Activated gamma-delta T cell treated with Interleukin-2 at 50 U/mL for 16 hours (primary cell): ENCODE results near the gene CLEC16A.

Source experiments
- DNase-seq: peaks from one replicate; pipeline ENCODE4 v3.0.0-alpha.2; 2020

CLEC16A gene

DNA sequence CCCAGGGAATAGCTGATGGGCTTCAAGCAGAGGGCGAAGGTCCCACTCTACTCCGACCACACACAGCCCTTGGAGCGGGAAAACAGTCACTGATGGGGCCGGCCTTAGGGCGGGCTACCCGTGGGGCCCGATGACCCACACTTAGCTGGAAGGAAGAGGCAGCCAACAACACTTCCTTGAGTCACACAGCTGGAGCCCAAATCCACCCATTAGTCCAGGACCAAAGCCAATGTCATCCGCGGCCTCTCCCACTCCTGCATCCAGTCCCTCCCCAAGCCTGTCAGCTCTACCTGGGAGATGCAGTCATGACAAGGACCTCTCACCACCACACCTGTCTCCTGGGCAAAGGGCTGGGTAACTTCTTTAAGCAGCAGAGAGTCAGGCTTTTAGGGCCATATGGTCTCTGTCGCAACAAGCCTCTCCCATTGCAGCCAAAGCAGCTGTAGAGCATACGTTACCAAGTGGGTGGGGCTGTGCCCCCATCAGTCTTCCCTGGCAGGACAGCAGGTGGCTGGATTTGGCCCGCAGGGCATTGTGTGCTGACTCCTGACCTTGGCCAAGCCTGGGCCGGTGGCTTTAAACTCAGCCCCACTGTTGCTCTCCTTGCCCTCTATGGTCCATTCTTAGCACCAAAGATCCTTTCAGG is 200.9 kb downstream of the CLEC16A start:
- no peak for DNase-seq

DNA sequence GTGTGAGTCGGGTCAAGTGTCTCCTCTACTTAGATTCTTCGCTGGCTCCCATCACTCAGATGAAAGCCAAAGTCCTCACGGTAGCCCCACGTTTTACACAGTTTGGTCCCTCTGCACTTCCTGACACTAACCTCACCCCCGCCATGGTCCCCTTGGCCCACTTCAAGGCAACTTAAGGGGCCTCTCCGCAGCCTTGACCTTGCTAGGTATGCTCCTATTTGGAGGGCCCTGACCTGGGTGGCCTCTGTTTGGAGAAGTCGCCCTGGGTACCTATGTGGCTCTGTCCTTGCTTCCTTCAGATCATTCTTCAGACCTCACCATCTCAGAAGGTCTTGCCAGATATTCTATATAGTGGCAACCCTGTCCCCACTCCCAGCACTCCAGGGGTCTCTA is 201.5 kb downstream of the CLEC16A start:
- no peak for DNase-seq

DNA sequence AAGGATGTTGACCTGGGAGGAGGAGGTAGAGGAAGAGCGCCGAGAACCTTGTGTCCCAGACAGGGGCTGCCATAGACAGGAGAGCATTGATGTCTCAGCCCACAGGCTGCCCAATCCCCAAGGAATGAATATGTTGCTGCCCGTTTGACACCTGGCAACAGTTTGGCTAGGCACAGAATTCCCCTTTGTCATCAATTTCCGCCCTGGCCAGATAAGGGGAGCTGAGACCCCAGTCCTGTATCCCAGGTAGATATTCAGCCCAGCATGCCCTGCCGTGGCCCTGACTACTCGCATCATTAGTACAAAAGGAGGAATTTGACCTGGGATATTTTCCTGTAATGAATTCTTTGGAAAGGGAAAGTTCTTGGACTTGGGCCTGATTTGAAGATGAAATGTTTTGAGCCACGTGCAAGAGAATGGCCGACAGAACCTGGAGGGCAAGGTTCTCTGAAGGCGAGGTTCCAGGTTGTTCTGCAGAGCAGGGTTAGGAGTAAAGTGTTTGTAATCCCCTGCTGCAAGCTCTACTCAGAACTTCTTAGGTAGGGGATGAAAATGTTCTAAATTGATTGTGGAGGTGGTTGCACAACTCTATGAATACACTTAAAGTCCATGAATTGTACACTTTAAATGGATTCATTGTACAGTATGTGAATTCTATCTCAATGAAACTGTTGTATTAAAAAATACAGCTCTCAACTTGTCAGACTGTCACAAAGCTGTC is 202.8 kb downstream of the CLEC16A start:
- DNase-seq: no peak

- no peak for DNase-seq
These were observed 203.5 kb downstream of the CLEC16A start for GRCh38 chr16:11147754-11148444.

DNA sequence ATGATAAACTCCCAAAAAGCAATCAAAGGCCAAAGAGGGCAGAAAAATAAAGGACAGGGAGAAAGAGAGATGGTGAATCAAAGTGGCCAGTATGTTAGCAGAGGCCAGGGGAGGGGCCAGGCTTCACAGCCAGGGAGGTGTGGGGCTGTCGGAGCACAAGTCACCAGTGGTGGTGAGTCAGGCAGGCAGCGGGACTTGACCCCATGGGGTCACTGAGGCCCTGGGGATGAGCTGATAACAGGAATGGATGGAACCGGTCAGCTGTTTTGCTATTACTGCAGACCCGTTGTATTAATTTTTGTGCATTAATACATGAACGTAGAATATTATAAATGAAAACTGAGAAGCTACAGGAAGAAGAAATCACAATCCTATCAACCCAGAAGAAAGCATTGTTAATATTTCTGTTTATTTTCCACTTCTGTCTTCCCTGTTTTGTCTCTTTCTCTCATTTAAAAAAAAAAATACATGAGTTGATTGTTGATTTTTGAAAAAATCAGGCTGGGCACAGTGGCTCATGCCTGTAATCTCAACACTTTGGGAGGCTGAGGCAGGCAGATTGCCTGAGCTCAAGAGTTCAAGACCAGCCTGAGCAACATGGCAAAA is 204.8 kb downstream of the CLEC16A start:
- DNase-seq: no peak

GRCh38 chr16:11150190-11150589 is 205.8 kb downstream of the CLEC16A start:
- no peak for DNase-seq

DNA sequence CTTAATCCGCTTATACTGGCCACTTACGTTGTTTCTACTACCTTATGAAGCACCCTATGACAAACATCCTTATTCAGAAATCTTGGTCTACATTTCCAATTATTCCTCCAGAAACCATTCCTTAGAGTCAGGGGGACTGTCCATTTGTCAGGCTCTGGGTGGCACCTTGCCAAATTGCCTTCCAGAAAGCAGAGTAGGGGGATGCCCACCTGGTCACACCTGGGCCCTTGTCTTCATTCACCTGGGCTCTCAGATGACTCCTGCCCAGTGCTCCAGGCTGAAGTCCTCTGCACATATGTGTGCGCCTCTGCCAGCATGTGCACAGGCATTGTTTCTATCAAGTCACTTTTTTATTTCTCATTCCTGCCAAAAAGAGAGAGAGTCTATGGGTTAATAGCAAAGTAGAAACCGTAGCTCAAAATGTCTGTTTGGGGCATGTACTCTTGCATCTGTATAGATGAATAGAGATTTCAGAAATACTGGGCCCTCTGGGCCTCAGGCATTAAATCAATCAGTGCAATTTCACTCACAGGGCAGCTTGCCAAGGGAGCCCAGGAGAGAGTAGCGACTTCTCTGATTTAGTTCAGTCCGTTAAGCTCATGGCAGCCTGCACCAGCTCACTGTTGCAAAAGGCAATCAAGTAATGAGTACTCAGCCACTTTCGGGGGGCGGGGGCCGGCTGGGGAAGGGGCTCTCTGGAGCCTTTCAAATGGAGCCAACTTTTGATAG is 207.0 kb downstream of the CLEC16A start:
- DNase-seq: no peak

- DNase-seq: no peak
These were observed 207.7 kb downstream of the CLEC16A start for GRCh38 chr16:11151885-11152629.

DNA sequence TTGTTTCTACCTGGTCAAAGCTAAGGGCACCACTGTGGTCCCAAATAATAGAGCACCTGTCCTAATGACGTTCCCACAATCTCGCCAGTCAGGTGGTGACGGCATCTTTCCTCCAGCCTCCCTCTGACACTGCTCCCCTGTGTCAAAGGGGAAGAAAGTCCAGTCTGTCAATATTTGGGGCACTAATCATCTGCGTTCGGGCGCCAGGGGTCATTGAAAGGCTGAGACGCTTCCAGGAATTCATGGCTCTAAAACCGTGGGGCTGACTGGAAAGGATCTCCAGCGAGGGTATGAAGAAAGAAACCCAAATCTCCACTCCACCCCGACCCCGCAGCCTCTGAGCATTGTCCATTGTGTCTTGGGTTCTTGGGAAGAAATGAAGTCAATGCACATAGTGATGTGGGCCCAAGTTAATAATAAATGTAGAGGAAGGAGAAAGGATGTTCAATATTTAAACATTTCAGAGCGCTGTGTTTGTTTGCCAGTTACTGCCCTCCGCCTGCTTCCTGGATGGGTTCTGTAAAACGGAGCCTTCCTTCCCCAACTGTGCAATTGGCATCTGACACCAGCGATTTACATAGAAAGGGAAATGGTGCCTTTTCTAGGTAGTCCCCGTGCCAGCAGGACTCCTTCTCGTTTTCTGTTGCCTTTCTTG is 208.4 kb downstream of the CLEC16A start:
- no peak for DNase-seq

- DNase-seq: no peak
These were observed 211.0 kb downstream of the CLEC16A start for GRCh38 chr16:11155284-11155806.

DNA sequence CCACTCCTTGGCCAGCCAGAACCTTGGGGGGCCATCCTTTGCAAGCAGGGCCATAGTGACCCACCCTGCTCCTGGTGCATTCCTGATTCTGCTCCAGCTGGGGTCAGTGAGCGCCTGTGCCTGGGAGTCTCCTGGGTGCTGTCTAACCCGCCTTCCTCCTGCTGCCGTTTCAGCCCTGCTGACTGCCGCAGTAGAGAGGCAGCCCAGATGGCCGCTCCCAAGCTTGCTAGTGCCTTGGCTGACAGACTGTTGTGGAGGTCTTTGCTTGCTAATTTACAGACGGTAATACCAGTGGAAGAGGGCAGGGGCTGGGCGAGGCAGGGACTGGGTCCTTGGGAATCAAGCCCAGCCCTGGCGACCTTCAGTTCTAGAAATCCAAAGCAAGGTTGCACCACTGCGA is 212.0 kb downstream of the CLEC16A start:
- no peak for DNase-seq

- no peak for DNase-seq
These were observed 212.8 kb downstream of the CLEC16A start for GRCh38 chr16:11157143-11157542.

GRCh38 chr16:11158018-11158417 is 213.7 kb downstream of the CLEC16A start:
- no peak for DNase-seq

GRCh38 chr16:11159282-11159681 is 214.9 kb downstream of the CLEC16A start:
- DNase-seq: no peak

DNA sequence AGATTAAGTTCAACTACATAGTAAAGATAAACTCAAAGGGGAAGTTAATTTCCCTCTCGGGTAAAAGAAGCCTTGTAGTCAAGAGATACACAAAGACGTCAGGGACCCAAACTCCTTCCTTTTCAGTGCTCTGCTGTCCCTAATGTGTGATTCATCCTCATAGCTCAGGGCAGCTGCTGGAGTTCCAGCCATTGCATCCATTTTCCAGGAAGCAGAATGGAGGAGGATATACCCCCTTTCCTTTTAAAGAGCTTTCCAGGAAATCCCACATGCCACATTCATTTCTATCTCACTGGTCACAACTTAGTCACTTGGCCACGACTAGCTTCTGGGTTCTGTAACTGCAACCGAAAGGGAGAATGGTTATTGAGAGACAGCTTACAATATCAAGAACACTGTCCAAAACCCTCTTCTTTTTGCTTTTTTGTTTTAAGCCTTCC is 216.3 kb downstream of the CLEC16A start:
- DNase-seq: no peak

DNA sequence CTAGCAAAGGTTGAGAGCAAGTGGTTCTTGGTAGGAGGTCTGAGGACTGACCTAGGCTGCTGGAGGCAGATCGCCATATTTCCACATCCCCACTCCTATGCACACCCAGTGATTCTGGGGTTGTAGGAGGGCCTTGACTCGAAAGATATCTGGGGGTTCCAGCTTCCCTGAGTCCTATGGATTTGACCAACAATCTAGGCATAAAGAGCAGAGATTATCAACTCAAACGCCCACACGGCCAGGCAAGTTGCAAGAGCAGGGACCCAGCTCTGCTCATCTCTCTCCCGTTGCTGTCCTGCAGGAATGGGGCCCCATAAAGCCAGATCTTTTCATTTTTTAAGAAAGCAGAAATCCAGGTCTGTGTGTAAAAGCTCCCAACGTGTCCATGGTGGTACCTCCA is 217.1 kb downstream of the CLEC16A start:
- no peak for DNase-seq

DNA sequence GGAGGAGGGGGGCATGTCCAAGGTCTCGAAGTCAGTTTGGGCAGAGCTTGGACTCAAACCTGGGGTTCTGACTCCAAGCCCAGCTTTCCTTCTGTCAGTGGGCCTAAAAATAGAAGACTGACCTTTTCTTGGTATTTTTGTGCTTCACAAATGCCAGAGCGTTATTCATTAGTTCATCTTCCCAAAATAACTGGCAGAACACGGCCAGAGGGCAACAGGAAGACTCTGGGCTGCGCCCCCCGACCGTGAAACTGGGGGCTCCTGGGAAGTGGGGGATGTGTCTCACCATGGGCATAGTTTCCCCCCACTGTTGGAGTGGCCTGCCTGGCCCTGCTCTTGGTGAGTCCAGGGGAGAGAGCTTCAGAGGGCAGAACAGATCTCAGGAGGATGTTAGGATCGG is 217.6 kb downstream of the CLEC16A start:
- no peak for DNase-seq

- DNase-seq: no peak
These were observed 218.4 kb downstream of the CLEC16A start for GRCh38 chr16:11162586-11163268.

- DNase-seq: no peak
These were observed 219.4 kb downstream of the CLEC16A start for GRCh38 chr16:11163761-11164261.

- DNase-seq: no peak
These were observed 220.3 kb downstream of the CLEC16A start for GRCh38 chr16:11164482-11165270.
